ENCODE data around the gene FAM221B. TPM values are rescaled to one million over a fixed set of nuclear protein-coding genes. Genes with fewer than 3 reads are reported as not detected.

The FAM221B gene
- total RNA-seq, 2 donors from 2014 or later, result not detected

- ATAC-seq (no peak), DNase-seq (no peak)
- Mint-ChIP-seq H3K36me3 (ENCODE audit: low read depth) (peaks cover 9% of the 10 kb centered on the region), H3K4me3 (no peak overlapping the region), H3K27me3 (no peaks in the 10 kb centered on the region), H3K4me1 (peaks cover 27% of the 10 kb centered on the region), H3K27ac (no peak overlapping the region)
- H3K9me3 ChIP-seq (ENCODE audit: control insufficient read depth, low read length, poor library complexity, severe bottlenecking), result no peaks in the 10 kb centered on the region
Measured at GRCh38 chr9:35842020-35842745, 13.7 kb upstream of the FAM221B start.

GRCh38 chr9:35841645-35841900 lies 13.0 kb upstream of the FAM221B start:
- no peak for ATAC-seq
- Mint-ChIP-seq H3K27me3 (no peaks in the 10 kb centered on the region), H3K4me1 (peaks cover 29% of the 10 kb centered on the region), H3K36me3 (ENCODE audit: low read depth) (peaks cover 9% of the 10 kb centered on the region), H3K27ac (peak overlapping the region; percentile 6), H3K4me3 (no peak overlapping the region)
- H3K9me3 ChIP-seq (ENCODE audit: control insufficient read depth, low read length, poor library complexity, severe bottlenecking), result no peaks in the 10 kb centered on the region
- DNase-seq, result no peak

- H3K27ac Mint-ChIP-seq, result peak overlapping the region; percentile 6
- H3K36me3 Mint-ChIP-seq (ENCODE audit: low read depth), result peaks cover 9% of the 10 kb centered on the region
- H3K27me3 Mint-ChIP-seq, result no peaks in the 10 kb centered on the region
- H3K4me1 Mint-ChIP-seq, result peaks cover 29% of the 10 kb centered on the region
- DNase-seq (no peak), ATAC-seq (no peak)
- no peaks in the 10 kb centered on the region for H3K9me3 ChIP-seq (ENCODE audit: control insufficient read depth, low read length, poor library complexity, severe bottlenecking)
- H3K4me3 Mint-ChIP-seq, result no peak overlapping the region
Measured at GRCh38 chr9:35840881-35841644, 12.5 kb upstream of the FAM221B start.

GRCh38 chr9:35839926-35840325 lies 11.4 kb upstream of the FAM221B start:
- no peaks in the 10 kb centered on the region for H3K9me3 ChIP-seq (ENCODE audit: control insufficient read depth, low read length, poor library complexity, severe bottlenecking)
- DNase-seq (no peak), ATAC-seq (no peak)
- Mint-ChIP-seq H3K4me1 (peaks cover 24% of the 10 kb centered on the region), H3K4me3 (no peak overlapping the region), H3K27ac (peak overlapping the region; percentile 21), H3K27me3 (no peaks in the 10 kb centered on the region), H3K36me3 (ENCODE audit: low read depth) (peaks cover 9% of the 10 kb centered on the region)

GRCh38 chr9:35836595-35836994 lies 8.1 kb upstream of the FAM221B start:
- no peak overlapping the region for H3K4me3 Mint-ChIP-seq
- H3K36me3 Mint-ChIP-seq (ENCODE audit: low read depth), result peaks cover 6% of the 10 kb centered on the region
- H3K27ac Mint-ChIP-seq, result peak overlapping the region; percentile 37
- no peaks in the 10 kb centered on the region for H3K9me3 ChIP-seq (ENCODE audit: control insufficient read depth, low read length, poor library complexity, severe bottlenecking)
- no peaks in the 10 kb centered on the region for H3K27me3 Mint-ChIP-seq
- no peak for ATAC-seq
- DNase-seq, result no peak
- peaks cover 27% of the 10 kb centered on the region for H3K4me1 Mint-ChIP-seq

- no peaks in the 10 kb centered on the region for H3K9me3 ChIP-seq (ENCODE audit: control insufficient read depth, low read length, poor library complexity, severe bottlenecking)
- no peak for ATAC-seq
- H3K4me1 Mint-ChIP-seq, result peaks cover 32% of the 10 kb centered on the region
- H3K4me3 Mint-ChIP-seq, result no peak overlapping the region
- DNase-seq, result no peak
- H3K36me3 Mint-ChIP-seq (ENCODE audit: low read depth), result peaks cover 6% of the 10 kb centered on the region
- H3K27me3 Mint-ChIP-seq, result no peaks in the 10 kb centered on the region
- peak overlapping the region; percentile 37 for H3K27ac Mint-ChIP-seq
Measured at GRCh38 chr9:35835766-35836165, 7.2 kb upstream of the FAM221B start.

- ATAC-seq (no peak), DNase-seq (no peak)
- no peaks in the 10 kb centered on the region for H3K27me3 Mint-ChIP-seq
- H3K4me1 Mint-ChIP-seq, result peaks cover 31% of the 10 kb centered on the region
- H3K27ac Mint-ChIP-seq, result peak overlapping the region; percentile 72
- peaks cover 6% of the 10 kb centered on the region for H3K36me3 Mint-ChIP-seq (ENCODE audit: low read depth)
- no peak overlapping the region for H3K4me3 Mint-ChIP-seq
- H3K9me3 ChIP-seq (ENCODE audit: control insufficient read depth, low read length, poor library complexity, severe bottlenecking), result no peaks in the 10 kb centered on the region
Measured at GRCh38 chr9:35835216-35835632, 6.7 kb upstream of the FAM221B start.

GRCh38 chr9:35834260-35835215 lies 6.0 kb upstream of the FAM221B start:
- peak overlapping the region; percentile 72 for H3K27ac Mint-ChIP-seq
- no peak overlapping the region for H3K4me3 Mint-ChIP-seq
- H3K27me3 Mint-ChIP-seq, result no peaks in the 10 kb centered on the region
- no peaks in the 10 kb centered on the region for H3K9me3 ChIP-seq (ENCODE audit: control insufficient read depth, low read length, poor library complexity, severe bottlenecking)
- peaks cover 6% of the 10 kb centered on the region for H3K36me3 Mint-ChIP-seq (ENCODE audit: low read depth)
- peaks cover 36% of the 10 kb centered on the region for H3K4me1 Mint-ChIP-seq
- no peak for DNase-seq
- no peak for ATAC-seq

- peaks cover 42% of the 10 kb centered on the region for H3K4me1 Mint-ChIP-seq
Measured at GRCh38 chr9:35832814-35833213, 4.3 kb upstream of the FAM221B start.

GRCh38 chr9:35831040-35831439 lies 2.5 kb upstream of the FAM221B start:
- DNase-seq (no peak), ATAC-seq (no peak)
- H3K4me1 Mint-ChIP-seq, result peaks cover 43% of the 10 kb centered on the region
- H3K36me3 Mint-ChIP-seq (ENCODE audit: low read depth), result no peaks in the 10 kb centered on the region
- H3K27ac Mint-ChIP-seq, result no peak overlapping the region
- H3K27me3 Mint-ChIP-seq, result no peaks in the 10 kb centered on the region
- H3K9me3 ChIP-seq (ENCODE audit: control insufficient read depth, low read length, poor library complexity, severe bottlenecking), result no peaks in the 10 kb centered on the region
- no peak overlapping the region for H3K4me3 Mint-ChIP-seq

More at GRCh38 chr9:35832814-35833213, 4.3 kb upstream of the FAM221B start:
- no peak for ATAC-seq
- no peak overlapping the region for H3K27ac Mint-ChIP-seq
- no peaks in the 10 kb centered on the region for H3K27me3 Mint-ChIP-seq
- H3K36me3 Mint-ChIP-seq (ENCODE audit: low read depth), result no peaks in the 10 kb centered on the region
- no peak for DNase-seq
- no peak overlapping the region for H3K4me3 Mint-ChIP-seq
- H3K9me3 ChIP-seq (ENCODE audit: control insufficient read depth, low read length, poor library complexity, severe bottlenecking), result no peaks in the 10 kb centered on the region

- peaks cover 46% of the 10 kb centered on the region for H3K4me1 Mint-ChIP-seq
- H3K9me3 ChIP-seq (ENCODE audit: control insufficient read depth, low read length, poor library complexity, severe bottlenecking), result no peaks in the 10 kb centered on the region
- no peaks in the 10 kb centered on the region for H3K36me3 Mint-ChIP-seq (ENCODE audit: low read depth)
- DNase-seq (no peak), ATAC-seq (no peak)
- peak overlapping the region; percentile 88 for H3K4me3 Mint-ChIP-seq
- peak overlapping the region; percentile 98 for H3K27ac Mint-ChIP-seq
- no peaks in the 10 kb centered on the region for H3K27me3 Mint-ChIP-seq
Measured at GRCh38 chr9:35829764-35830096, 1.2 kb upstream of the FAM221B start.

GRCh38 chr9:35829084-35829763 lies 692 bp upstream of the FAM221B start, which contains the start of gene TMEM8B:
TSS of gene TMEM8B (plus strand) at chr9:35829228. CDS start at chr9:35829448, 220 bp downstream.
- Mint-ChIP-seq H3K27ac (peak within 1 kb of the TSS; percentile 98), H3K4me3 (peak within 1 kb of the TSS; percentile 97), H3K4me1 (peaks cover 44% of the 10 kb centered on the region), H3K36me3 (ENCODE audit: low read depth) (no peaks in the 10 kb centered on the region), H3K27me3 (no peaks in the 10 kb centered on the region)
- peak; percentile 84 to 96 (median 93) for DNase-seq
- ATAC-seq, result peak; percentile 95
- no peaks in the 10 kb centered on the region for H3K9me3 ChIP-seq (ENCODE audit: control insufficient read depth, low read length, poor library complexity, severe bottlenecking)
